Measurements from ENCODE around the gene COLEC11.
"Not testable (repeated sequence)": the region's sequence is repeated elsewhere in the genome, so short reads cannot be mapped to it uniquely, and the experiment has no call there.

Gene COLEC11

DNA sequence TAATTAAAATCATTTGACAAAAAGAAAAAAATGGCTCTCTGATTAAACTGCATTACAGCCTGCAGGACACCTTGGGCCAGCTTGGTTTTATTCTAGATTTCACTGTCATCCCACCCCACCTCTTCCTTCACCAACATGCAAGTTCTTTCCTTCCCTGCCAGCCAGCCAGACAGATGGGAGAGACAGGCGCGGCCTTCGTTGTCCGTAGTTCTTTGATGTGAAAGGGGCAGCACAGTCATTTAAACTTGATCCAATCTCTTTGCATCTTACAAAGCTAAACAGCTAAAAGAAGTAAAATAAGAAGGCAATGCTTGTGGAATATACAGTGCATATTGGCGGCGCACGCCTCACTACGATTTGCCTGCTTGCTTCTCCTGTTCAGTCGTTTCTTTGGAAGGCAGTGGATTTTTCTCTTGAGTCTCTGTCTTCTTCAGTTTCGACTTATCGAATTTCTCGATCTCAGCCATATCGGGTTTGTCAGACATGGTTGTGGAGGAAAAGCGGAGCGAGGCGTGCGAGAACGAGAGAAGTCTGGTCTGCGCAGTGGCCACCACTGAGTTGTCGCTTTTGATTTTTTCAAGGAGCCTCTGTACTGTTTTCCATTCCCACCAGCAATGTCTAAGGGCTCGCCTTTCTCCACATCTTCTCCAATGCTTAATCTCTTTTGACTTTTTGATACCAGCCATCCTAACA lies 22.4 kb downstream of the COLEC11 start:
- TF ChIP-seq, protein P1, sequence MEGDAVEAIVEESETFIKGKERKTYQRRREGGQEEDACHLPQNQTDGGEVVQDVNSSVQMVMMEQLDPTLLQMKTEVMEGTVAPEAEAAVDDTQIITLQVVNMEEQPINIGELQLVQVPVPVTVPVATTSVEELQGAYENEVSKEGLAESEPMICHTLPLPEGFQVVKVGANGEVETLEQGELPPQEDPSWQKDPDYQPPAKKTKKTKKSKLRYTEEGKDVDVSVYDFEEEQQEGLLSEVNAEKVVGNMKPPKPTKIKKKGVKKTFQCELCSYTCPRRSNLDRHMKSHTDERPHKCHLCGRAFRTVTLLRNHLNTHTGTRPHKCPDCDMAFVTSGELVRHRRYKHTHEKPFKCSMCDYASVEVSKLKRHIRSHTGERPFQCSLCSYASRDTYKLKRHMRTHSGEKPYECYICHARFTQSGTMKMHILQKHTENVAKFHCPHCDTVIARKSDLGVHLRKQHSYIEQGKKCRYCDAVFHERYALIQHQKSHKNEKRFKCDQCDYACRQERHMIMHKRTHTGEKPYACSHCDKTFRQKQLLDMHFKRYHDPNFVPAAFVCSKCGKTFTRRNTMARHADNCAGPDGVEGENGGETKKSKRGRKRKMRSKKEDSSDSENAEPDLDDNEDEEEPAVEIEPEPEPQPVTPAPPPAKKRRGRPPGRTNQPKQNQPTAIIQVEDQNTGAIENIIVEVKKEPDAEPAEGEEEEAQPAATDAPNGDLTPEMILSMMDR (IDR thresholded peaks at IDR 0.05), result no peak
- no peak for TF ChIP-seq ZFX (IDR thresholded peaks at IDR 0.05; ENCODE audit: borderline replicate concordance)
- H3K27ac ChIP-seq, result no peak overlapping the region

DNA sequence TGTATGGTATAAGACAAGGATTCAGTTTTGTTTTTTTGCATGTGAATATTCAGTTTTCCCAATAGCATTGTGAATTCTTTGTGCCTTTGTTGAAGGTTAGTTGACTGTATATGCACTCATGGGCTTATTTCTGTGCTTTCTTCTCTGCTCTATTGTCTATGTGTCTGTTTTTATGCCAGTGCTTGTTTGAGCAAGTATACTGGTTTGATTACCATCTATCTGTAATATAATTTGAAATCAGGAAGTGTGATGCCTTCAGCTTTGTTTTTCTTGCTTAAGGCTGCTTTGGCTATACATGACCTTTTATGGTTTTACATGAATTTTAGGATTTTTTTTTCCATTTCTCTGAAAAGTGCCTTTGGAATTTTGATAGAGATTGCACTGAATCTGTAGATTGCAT lies 23.5 kb downstream of the COLEC11 start:
- no peak for TF ChIP-seq ZFX (IDR thresholded peaks at IDR 0.05; ENCODE audit: borderline replicate concordance)
- TF ChIP-seq, protein P1 (IDR thresholded peaks at IDR 0.05), result no peak
- H3K27ac ChIP-seq, result no peak overlapping the region

DNA sequence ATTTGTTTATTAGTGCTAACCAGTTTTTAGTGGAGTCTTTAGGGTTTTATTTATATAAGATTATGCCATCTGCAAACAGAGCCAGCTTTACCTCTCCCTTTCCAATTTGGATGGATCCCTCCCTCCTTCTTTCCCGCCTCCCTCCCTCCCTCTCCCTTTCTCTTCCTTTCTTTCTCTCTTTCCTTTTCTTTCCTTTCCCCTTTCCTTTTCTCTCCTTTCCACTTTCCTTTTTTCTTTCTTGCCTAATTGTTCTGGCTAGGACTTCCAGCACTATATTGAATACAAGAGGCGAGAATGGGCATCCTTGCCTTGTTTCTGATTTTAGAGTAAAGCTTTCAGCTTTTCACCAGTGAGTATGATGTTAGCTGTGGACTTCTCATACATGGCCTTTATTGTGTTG lies 24.1 kb downstream of the COLEC11 start:
- no peak for TF ChIP-seq ZFX (IDR thresholded peaks at IDR 0.05; ENCODE audit: borderline replicate concordance)
- TF ChIP-seq, protein P1 (IDR thresholded peaks at IDR 0.05), result no peak
- no peak overlapping the region for H3K27ac ChIP-seq

DNA sequence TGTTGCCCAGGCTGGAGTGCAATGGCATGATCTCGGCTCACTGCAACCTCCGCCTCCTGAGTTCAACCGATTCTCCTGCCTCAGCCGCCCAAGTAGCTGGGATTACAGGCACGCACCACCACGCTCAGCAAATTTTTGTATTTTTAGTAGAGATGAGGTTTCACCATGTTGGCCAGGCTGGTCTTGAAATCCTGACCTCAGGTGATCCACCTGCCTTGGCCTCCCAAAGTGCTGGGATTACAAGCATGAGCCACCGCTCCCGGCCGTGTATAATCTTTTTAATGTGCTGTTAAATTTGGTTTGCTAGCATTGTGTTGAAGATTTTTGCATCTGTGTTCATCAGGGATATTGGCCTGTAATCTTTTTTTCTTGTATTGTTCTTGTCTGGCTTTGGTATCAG lies 24.7 kb downstream of the COLEC11 start:
- not testable (repeated sequence) for H3K27ac ChIP-seq

DNA sequence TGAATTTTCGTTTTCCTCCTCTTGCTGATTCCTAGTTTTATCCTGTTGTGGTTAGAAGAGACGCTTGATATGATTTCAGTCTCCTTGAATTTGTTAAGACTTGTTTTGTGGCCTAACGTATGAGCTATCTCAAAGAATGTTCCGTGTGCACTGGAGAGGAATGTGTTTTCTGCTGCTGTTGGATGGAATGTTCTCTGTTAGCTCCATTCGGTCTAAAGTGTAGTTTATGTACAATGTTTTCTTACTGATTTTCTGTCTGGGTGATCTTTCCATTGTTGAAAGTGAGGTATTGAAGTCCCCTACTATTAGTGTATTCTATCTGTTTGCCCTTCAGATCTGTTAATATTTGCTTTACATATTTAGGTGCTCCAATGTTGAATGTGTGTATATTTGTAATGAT lies 25.9 kb downstream of the COLEC11 start:
- H3K27ac ChIP-seq, result no peak overlapping the region
- no peak for TF ChIP-seq ZFX (IDR thresholded peaks at IDR 0.05; ENCODE audit: borderline replicate concordance)
- TF ChIP-seq, protein P1 (IDR thresholded peaks at IDR 0.05), result no peak

DNA sequence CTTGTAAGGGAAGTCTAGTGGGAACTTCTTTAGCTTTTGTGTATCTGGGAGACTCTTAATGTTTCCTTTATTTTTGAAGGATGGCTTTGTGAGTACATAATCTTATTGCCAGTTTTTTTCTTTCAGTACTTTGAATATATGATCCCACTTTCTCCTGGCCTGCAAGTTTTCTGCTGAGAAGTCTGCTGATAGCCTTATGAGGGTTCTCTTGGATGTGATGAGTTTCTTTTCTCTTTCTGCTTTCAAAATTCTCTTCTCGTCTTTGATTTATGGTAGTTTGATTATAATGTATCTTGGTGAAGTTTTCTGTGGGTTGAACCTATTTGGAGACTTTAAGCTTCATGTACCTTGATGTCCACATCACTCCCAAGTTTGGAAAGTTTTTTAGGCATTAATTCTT lies 28.1 kb downstream of the COLEC11 start:
- no peak overlapping the region for H3K27ac ChIP-seq
- no peak for TF ChIP-seq ZFX (IDR thresholded peaks at IDR 0.05; ENCODE audit: borderline replicate concordance)
- TF ChIP-seq, protein P1 (IDR thresholded peaks at IDR 0.05), result no peak

DNA sequence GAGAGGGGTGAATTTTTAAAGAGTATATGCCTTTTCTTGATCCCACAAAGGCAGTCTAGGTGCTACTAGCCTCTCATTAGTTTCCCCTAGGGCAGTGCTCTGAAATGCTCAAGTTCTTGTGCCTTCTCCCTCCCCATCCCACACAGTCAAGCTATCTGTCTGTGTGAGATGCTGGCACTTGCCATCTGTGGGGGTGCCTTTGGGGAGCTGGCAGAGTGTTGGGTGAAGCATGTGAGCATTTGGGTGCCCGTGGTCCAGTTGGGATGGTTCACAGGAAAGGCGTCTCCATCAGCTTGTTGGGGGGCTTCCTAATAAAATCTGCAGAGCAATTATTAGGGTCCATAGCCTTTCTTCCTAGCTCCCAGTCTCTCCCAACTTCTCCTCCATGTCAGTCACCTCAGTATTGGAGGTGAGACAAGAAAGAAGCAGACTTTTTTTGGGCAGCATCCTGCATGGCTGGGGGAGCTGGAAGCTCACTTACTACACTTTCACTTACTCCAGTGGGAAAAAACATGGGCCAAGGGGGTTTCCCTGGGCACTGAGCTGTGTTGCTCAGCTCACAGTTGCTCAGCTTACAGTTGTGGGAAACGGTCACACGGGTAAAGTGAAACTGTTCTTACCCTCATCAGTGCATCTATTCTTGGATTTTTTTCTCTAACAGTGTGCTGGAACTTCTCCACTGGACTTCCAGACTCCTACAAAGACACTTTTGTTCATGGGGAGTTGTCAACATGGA lies 29.3 kb downstream of the COLEC11 start:
- TF ChIP-seq, protein P1 (IDR thresholded peaks at IDR 0.05), result no peak
- no peak for TF ChIP-seq ZFX (IDR thresholded peaks at IDR 0.05; ENCODE audit: borderline replicate concordance)

More for the DNA sequence above, 29.3 kb downstream of the COLEC11 start:
- H3K27ac ChIP-seq, result no peak overlapping the region
